HFFc6 (cell line): ENCODE results near the gene PHACTR3. TPM values are rescaled to one million over a fixed set of nuclear protein-coding genes. Genes with fewer than 3 reads are reported as not detected.

Experiments
- DNase-seq: peaks from one replicate; pipeline ENCODE4 v3.0.0-alpha.2; 2018
- H3K27ac Mint-ChIP-seq: 2 replicates; pipeline ENCODE4 v1.8.0; 2020; ENCODE audit warnings: mild to moderate bottlenecking, mixed read lengths
- H3K27me3 Mint-ChIP-seq: 2 replicates; pipeline ENCODE4 v1.8.0; 2021; ENCODE audit warnings: mild to moderate bottlenecking, moderate library complexity, mixed read lengths; ENCODE audit not compliant: insufficient read depth
- H3K36me3 Mint-ChIP-seq: 2 replicates; pipeline ENCODE4 v1.8.0; 2021; ENCODE audit warnings: low read depth, mixed read lengths
- H3K4me1 Mint-ChIP-seq: 2 replicates; pipeline ENCODE4 v1.8.0; 2020; ENCODE audit warnings: low read depth, mixed read lengths
- H3K4me3 Mint-ChIP-seq: 2 replicates; pipeline ENCODE4 v1.8.0; 2020; ENCODE audit warnings: mild to moderate bottlenecking, moderate library complexity, mixed read lengths
- H3K9me3 Mint-ChIP-seq: 2 replicates; pipeline ENCODE4 v1.8.0; 2020; ENCODE audit warnings: mild to moderate bottlenecking, mixed read lengths
- total RNA-seq, 6 experiments: library from RNA; stranded (reverse); fragmentation: NEBNext Ultra II Directional; extraction: Animal tissue kit (Norgen Biotek cat#: 25700); gene quantifications; 2 replicates in 1 of 6; 3 replicates in 5 of 6; pipeline ENCODE4 v1.2.3, GENCODE V29; 2021
- TF ChIP-seq, protein P1 (sequence below): fragments of 200-600 bp; sonication (generic); IDR thresholded peaks from 2 replicates; pipeline ENCODE4 v1.5.0; 2021; ENCODE audit warnings: antibody characterized with exemption, mild to moderate bottlenecking

Gene PHACTR3
- total RNA-seq, 6 experiments from 2014 or later = not detected

DNA sequence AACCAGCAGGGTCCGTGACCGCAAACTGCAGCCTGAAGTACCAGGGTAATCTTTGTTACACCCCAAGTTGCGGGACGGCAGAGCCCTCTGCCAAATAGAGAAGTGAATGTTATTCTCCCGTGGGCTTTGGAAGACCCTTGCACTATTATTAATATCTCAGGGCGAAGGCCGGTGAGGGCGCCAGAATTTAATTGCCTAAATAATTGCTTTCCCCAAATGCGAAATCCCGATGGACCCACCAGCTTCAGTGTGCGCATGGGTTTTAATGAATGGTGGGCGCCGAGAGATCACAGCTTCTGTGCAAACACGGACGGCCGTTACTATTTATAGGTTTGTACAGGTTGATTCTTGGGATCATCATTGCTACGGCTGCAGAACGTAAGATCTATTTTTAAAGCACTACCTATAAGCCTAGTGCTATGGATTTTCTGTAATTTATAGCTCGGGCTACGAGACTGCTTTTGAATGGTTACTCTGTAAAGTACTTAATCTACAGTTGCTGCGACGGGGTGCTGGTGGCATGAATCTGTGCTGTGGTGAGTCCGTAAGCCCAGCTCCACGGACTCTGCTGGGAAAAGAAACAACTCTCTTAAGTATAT lies 15.2 kb upstream of the PHACTR3 start:
- H3K27ac Mint-ChIP-seq = no peak overlapping the region
- peaks cover 22% of the 10 kb centered on the region; the same call in 1 of the 2 replicates for H3K9me3 Mint-ChIP-seq
- H3K4me3 Mint-ChIP-seq = peak overlapping the region; percentile 49; the same call in 1 of the 2 replicates
- peaks cover 3% of the 10 kb centered on the region for H3K27me3 Mint-ChIP-seq
- TF ChIP-seq, protein P1, sequence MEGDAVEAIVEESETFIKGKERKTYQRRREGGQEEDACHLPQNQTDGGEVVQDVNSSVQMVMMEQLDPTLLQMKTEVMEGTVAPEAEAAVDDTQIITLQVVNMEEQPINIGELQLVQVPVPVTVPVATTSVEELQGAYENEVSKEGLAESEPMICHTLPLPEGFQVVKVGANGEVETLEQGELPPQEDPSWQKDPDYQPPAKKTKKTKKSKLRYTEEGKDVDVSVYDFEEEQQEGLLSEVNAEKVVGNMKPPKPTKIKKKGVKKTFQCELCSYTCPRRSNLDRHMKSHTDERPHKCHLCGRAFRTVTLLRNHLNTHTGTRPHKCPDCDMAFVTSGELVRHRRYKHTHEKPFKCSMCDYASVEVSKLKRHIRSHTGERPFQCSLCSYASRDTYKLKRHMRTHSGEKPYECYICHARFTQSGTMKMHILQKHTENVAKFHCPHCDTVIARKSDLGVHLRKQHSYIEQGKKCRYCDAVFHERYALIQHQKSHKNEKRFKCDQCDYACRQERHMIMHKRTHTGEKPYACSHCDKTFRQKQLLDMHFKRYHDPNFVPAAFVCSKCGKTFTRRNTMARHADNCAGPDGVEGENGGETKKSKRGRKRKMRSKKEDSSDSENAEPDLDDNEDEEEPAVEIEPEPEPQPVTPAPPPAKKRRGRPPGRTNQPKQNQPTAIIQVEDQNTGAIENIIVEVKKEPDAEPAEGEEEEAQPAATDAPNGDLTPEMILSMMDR = no peak
- no peak for DNase-seq
- H3K4me1 Mint-ChIP-seq = no peaks in the 10 kb centered on the region
- no peaks in the 10 kb centered on the region for H3K36me3 Mint-ChIP-seq

DNA sequence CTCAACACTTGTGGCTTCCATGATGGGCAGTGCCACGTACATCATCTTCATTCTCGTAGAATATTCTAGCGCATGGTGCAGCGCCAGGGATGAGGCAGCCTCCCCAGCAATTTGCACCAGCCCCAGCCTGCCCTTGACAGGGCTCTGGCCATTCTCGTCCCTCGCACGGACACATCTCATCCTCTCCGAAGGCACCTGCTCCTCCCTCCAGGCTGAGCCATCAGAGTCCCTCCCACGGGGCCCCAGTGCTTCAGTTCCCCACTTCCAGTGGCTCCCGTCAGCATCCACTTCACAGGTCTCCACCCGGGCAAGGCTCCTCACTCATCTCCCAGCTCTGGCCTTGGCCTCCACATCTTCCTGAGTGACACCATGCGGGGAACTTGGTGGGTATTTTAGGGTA lies 13.3 kb upstream of the PHACTR3 start:
- no peak for DNase-seq
- Mint-ChIP-seq H3K4me1 (no peaks in the 10 kb centered on the region), H3K4me3 (no peak overlapping the region), H3K27me3 (peaks cover 3% of the 10 kb centered on the region), H3K9me3 (peaks cover 20% of the 10 kb centered on the region; the same call in 1 of the 2 replicates), H3K36me3 (no peaks in the 10 kb centered on the region), H3K27ac (no peak overlapping the region)
- TF ChIP-seq, protein P1 = no peak

DNA sequence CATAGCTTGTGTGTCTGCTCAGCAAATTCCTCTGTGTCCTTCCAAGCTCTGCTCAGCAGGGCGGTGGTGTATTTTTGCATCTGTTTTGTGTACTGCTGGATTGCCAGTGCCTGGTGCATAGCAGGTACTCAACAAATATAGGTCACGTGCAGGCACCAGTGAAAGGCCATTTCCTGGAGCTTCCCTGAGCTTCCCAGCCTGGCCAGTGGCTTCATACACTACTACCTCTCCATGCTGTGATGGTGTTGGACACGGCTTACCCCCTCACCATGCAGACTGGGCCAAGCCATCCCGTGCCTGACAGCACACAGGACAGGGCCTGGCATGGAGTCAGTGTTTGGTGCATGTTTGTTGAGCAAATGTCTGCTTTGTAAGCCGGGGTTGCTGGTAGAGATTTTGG lies 7.7 kb upstream of the PHACTR3 start:
- Mint-ChIP-seq H3K9me3 (peaks cover 11% of the 10 kb centered on the region; the same call in 1 of the 2 replicates), H3K27me3 (peaks cover 3% of the 10 kb centered on the region), H3K36me3 (no peaks in the 10 kb centered on the region), H3K4me1 (no peaks in the 10 kb centered on the region), H3K4me3 (no peak overlapping the region), H3K27ac (no peak overlapping the region)
- TF ChIP-seq, protein P1 = no peak
- no peak for DNase-seq

DNA sequence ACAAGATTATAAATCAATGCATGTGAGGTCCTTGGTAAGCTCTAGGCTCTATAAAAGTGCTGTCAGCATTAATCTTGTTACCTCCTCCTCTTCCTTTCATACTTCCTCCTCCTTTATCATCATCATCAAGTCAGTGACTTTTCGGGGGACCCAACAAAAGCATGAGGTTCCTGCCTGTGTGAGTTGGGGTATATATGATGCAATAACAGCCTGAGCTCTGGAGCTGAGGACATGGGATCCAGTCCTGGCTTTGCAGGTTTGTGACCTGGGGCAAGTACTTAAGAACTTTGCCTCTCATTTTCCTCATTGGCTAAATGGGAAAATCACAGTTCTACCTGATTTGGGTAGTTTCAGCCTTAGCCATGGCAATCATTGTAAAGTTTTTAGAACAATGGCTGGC lies 7.1 kb upstream of the PHACTR3 start:
- Mint-ChIP-seq H3K27me3 (peaks cover 3% of the 10 kb centered on the region), H3K4me3 (no peak overlapping the region), H3K36me3 (no peaks in the 10 kb centered on the region), H3K9me3 (peaks cover 11% of the 10 kb centered on the region; the same call in 1 of the 2 replicates), H3K4me1 (no peaks in the 10 kb centered on the region), H3K27ac (no peak overlapping the region)
- TF ChIP-seq, protein P1 = no peak
- no peak for DNase-seq

DNA sequence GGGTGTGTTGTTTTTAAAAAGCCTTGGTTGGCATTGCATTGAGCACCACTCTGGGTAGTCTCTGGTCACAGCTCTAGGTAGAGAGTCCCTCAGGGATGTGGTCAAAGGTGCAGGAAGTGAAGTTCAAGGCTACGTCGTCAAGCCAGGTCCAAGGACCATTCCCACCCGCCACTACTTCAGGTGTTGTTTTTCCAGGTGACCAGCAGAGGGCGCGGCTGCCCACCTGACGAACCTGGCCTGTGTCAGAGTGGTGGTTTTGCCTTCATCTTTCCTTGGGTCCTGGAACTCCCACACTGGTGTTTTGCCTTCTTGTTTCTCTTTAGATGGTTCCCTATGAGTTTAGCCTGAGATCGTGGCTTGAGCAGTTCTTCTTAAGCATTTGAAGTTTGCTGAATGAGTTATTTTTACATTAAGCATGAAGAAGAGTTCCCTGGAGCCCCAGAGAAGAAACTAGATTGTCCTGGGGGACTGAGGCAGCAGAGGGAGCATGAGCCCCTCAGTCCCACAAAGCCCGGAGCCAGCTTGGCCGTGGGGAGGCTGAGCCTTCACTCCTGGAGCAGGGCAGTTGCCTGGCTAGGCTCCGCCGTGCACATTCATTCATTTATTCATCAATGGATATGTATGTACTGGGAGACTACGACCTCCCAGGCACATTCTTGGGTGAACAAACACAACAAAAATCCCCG lies 5.6 kb upstream of the PHACTR3 start:
- H3K9me3 Mint-ChIP-seq = peaks cover 11% of the 10 kb centered on the region; the same call in 1 of the 2 replicates
- no peak overlapping the region for H3K27ac Mint-ChIP-seq
- no peaks in the 10 kb centered on the region for H3K36me3 Mint-ChIP-seq
- TF ChIP-seq, protein P1 = peak; percentile 80
- no peaks in the 10 kb centered on the region; the same call in 1 of the 2 replicates for H3K27me3 Mint-ChIP-seq
- DNase-seq = no peak
- no peaks in the 10 kb centered on the region for H3K4me1 Mint-ChIP-seq
- no peak overlapping the region for H3K4me3 Mint-ChIP-seq
